A673 (cell line): Measurements from ENCODE around the gene MUC12. TPM values are rescaled to one million over a fixed set of nuclear protein-coding genes. Genes with fewer than 3 reads are reported as not detected.
"Not testable (repeated sequence)": the region's sequence is repeated elsewhere in the genome, so short reads cannot be mapped to it uniquely, and the experiment has no call there.

Source experiments
- Bru-seq: library from RNA; stranded (reverse); fragments of 400-500 nt; gene quantifications from one replicate; lab custom pipeline; 2021; lab: Mats Ljungman, UMichigan
- BruChase-seq, 2 experiments: library from RNA; stranded (reverse); fragments of 400-500 nt; gene quantifications; one replicate each; lab custom pipeline; 2021; lab: Mats Ljungman, UMichigan
- BruUV-seq: library from RNA; stranded (reverse); fragments of 400-500 nt; replicated peaks from 2 replicates; lab custom pipeline; 2021; lab: Mats Ljungman, UMichigan
- CTCF ChIA-PET: fragments of 300-600 bp; sonication (Branson Sonifier 250); formaldehyde crosslinking; loops from one replicate; lab custom pipeline; 2022; ENCODE audit warnings: antibody characterized with exemption; lab: Charles Lee
- POLR2A ChIA-PET: fragments of 300-600 bp; sonication (Branson Sonifier 250); formaldehyde crosslinking; loops from one replicate; lab custom pipeline; 2022; ENCODE audit warnings: antibody characterized with exemption; ENCODE audit not compliant: low non-redundant PET; lab: Charles Lee
- DNase-seq: peaks from one replicate; pipeline ENCODE4 v3.0.0-alpha.2; 2015; ENCODE audit warnings: low spot score
- H3K27ac ChIP-seq: fragments of 200-600 bp; sonication (generic); 2 replicates; pipeline ENCODE4 v1.5.1; 2016; ENCODE audit warnings: mixed run types, low read depth, mild to moderate bottlenecking, mixed read lengths, antibody characterized with exemption, low read length; ENCODE audit not compliant: poor library complexity, severe bottlenecking
- H3K27me3 ChIP-seq: fragments of 200-600 bp; sonication (generic); replicated peaks from 2 replicates; pipeline ENCODE4 v1.6.1; 2017; ENCODE audit warnings: mixed run types, low read depth, mild to moderate bottlenecking, mixed read lengths, antibody characterized with exemption, low read length; ENCODE audit not compliant: insufficient read depth, poor library complexity
- H3K36me3 ChIP-seq: fragments of 200-600 bp; sonication (generic); 2 replicates; pipeline ENCODE4 v1.6.1; 2016; ENCODE audit warnings: mixed run types, mild to moderate bottlenecking, mixed read lengths, antibody characterized with exemption, low read length; ENCODE audit not compliant: insufficient read depth, poor library complexity, severe bottlenecking
- H3K4me1 ChIP-seq: fragments of 200-600 bp; sonication (generic); 2 replicates; pipeline ENCODE4 v1.6.1; 2017; ENCODE audit warnings: mixed run types, mild to moderate bottlenecking, mixed read lengths, antibody characterized with exemption, low read length; ENCODE audit not compliant: insufficient read depth, poor library complexity, severe bottlenecking
- H3K4me3 ChIP-seq: fragments of 200-600 bp; sonication (generic); 2 replicates; pipeline ENCODE4 v1.5.1; 2016; ENCODE audit warnings: low read depth, mixed run types, mild to moderate bottlenecking, mixed read lengths, low read length; ENCODE audit not compliant: poor library complexity, severe bottlenecking
- H3K9me3 ChIP-seq: fragments of 200-600 bp; sonication (generic); 2 replicates; pipeline ENCODE4 v1.6.1; 2016; ENCODE audit warnings: mixed run types, low read depth, mild to moderate bottlenecking, mixed read lengths, antibody characterized with exemption, low read length; ENCODE audit not compliant: poor library complexity, severe bottlenecking
- CTCF ChIP-seq: fragments of 300-800, 200-600 bp; sonication (generic); conservative IDR thresholded peaks from 2 replicates; pipeline ENCODE4 v1.5.1; 2017; ENCODE audit warnings: low read depth, mild to moderate bottlenecking, antibody characterized with exemption, low read length, moderate library complexity, mixed read lengths
- EZH2 ChIP-seq: fragments of 200-600 bp; sonication (generic); IDR thresholded peaks from 2 replicates; pipeline ENCODE4 v1.6.1; 2017; ENCODE audit warnings: borderline replicate concordance, low read depth, mild to moderate bottlenecking, mixed read lengths, antibody characterized with exemption, low read length; ENCODE audit not compliant: poor library complexity, severe bottlenecking
- intact Hi-C: fragments of 100-400 bp; cut with micrococcal nuclease; formaldehyde crosslinking; loops from one replicate; pipeline ENCODE4 v1.10.0; 2022; ENCODE audit not compliant: unreplicated experiment
- long read RNA-seq: library from polyadenylated mRNA; stranded (forward); transcript quantifications from one replicate; pipeline ENCODE4 v2.0.0, GENCODE V29; 2022
- total RNA-seq: library from RNA; stranded (reverse); gene quantifications from 2 replicates; pipeline ENCODE4 v1.2.3, GENCODE V29; 2021

MUC12 gene
- total RNA-seq, result 0.67 and 0.94 TPM in 2 replicates
- percentile 7 among the genes with signal in this experiment for Bru-seq, nascent RNA
- percentile 4 among the genes with signal in this experiment for BruChase-seq, experiment 1, labeled RNA remaining after a 2-hour chase
- percentile 11 among the genes with signal in this experiment for BruChase-seq, experiment 2, labeled RNA remaining after a 6-hour chase
- long read RNA-seq, partial matches to known transcripts, result 0 of 1 reads
- long read RNA-seq, other reads (novel, unspliced or antisense), result 0 of 1 reads

- TF ChIP-seq CTCF, result no peak
- no peak for TF ChIP-seq EZH2
- peaks cover 11% of the 10 kb centered on the region for H3K4me1 ChIP-seq
- POLR2A ChIA-PET, result no interaction called here
- H3K9me3 ChIP-seq, result no peaks in the 10 kb centered on the region
- CTCF ChIA-PET, result no interaction called here
- no TSS peak for BruUV-seq
- intact Hi-C loops, result no loop called here
- peaks cover 56% of the 10 kb centered on the region for H3K27me3 ChIP-seq
- no peaks in the 10 kb centered on the region for H3K36me3 ChIP-seq
- H3K4me3 ChIP-seq, result no peak within 1 kb of the TSS
- H3K27ac ChIP-seq, result no peak within 1 kb of the TSS
- DNase-seq, result no peak
Measured at GRCh38 chr7:100969066-100969615, at the start of gene MUC12. Gene MUC12, plus strand, starts transcription at chr7:100969565. Its CDS starts 58 bp downstream, at chr7:100969623.

- BruUV-seq, H3K4me3 ChIP-seq, POLR2A ChIA-PET, H3K27me3 ChIP-seq, H3K9me3 ChIP-seq, H3K27ac ChIP-seq, intact Hi-C loops, H3K36me3 ChIP-seq, CTCF ChIA-PET, H3K4me1 ChIP-seq, DNase-seq: not testable (repeated sequence)
Measured at GRCh38 chr7:100919779-100920437, 49.5 kb upstream of the MUC12 start.

GRCh38 chr7:100921039-100921438 is 48.3 kb upstream of the MUC12 start:
- Histone ChIP-seq H3K9me3 (no peaks in the 10 kb centered on the region), H3K27ac (no peak overlapping the region), H3K4me1 (no peaks in the 10 kb centered on the region), H3K36me3 (no peaks in the 10 kb centered on the region), H3K27me3 (no peaks in the 10 kb centered on the region), H3K4me3 (no peak overlapping the region)
- CTCF ChIA-PET, result interaction anchor here (0.6 kb wide), 1 partner anchor 26 kb away, joined by 4 read pairs; no protein-coding TSS in a partner anchor
- BruUV-seq, result no TSS peak
- no peak for TF ChIP-seq EZH2
- TF ChIP-seq CTCF, result no peak
- intact Hi-C loops, result no loop called here
- POLR2A ChIA-PET, result no interaction called here
- no peak for DNase-seq

- H3K4me1 ChIP-seq, H3K27me3 ChIP-seq, H3K4me3 ChIP-seq, intact Hi-C loops, H3K36me3 ChIP-seq, CTCF ChIA-PET, DNase-seq, H3K9me3 ChIP-seq, H3K27ac ChIP-seq, BruUV-seq, POLR2A ChIA-PET: not testable (repeated sequence)
Measured at GRCh38 chr7:100923616-100924015, 45.7 kb upstream of the MUC12 start.
